NCI-H2029 treated with DMSO at 0.1 percent for 48 hours (cell line): ENCODE results near the gene DELE1.

Experiments used
- DNase-seq: peaks from one replicate; lab custom pipeline; 2025; lab: John Stamatoyannopoulos, UW

DELE1 gene

DNA sequence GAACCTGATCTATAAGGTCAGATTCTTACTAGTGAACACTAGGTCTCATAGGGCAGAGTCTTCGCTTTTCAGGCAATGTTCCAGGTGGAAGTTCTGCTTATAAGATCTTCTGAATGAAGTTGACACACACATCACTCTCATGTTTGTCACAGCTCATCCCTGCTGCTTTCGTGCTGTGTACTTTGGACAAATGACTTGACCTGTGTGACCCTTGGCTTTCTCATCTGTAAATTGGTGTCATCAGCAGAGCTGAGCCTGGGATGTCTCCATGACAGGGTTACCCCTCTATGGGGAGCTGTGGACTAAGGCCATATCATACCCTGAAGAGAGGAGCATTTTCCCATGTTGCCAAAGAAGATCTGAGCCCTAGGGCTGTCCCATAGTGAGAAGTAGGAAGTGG, 2.8 kb downstream of the DELE1 start:
- DNase-seq: no peak

- no peak for DNase-seq
These were observed 4.4 kb downstream of the DELE1 start for GRCh38 chr5:141928051-141928450.

DNA sequence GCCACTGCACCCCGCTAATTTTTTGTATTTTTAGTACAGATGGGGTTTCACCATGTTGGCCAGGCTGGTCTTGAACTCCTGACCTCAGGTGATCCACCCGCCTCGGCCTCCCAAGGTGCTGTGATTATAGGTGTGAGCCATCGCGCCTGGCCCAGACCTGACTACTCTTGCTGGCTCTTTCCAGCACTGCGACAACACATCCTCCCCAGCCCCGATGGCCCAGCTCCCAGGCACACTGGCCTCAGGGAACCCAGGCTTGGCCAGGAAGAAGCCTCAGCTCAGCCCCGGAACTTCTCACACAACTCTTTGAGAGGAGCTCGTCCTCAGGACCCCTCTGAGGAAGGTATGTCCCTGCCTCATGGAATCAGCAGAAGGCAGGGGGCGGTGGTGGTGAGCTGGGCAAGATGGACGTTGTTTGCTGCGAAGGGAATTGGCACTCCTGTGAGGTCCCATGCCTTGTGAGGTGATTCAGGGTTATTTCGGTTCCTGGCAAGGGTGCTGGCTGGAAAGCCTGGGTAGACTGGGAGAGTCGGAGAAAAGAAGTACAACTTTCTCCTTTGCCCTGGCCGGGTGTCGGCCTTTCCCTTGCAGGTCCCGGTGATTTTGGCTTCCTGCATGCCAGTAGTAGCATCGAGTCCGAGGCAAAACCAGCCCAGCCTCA, 5.9 kb downstream of the DELE1 start:
- DNase-seq: no peak

- no peak for DNase-seq
These were observed 8.0 kb downstream of the DELE1 start for GRCh38 chr5:141931694-141932093.

DNA sequence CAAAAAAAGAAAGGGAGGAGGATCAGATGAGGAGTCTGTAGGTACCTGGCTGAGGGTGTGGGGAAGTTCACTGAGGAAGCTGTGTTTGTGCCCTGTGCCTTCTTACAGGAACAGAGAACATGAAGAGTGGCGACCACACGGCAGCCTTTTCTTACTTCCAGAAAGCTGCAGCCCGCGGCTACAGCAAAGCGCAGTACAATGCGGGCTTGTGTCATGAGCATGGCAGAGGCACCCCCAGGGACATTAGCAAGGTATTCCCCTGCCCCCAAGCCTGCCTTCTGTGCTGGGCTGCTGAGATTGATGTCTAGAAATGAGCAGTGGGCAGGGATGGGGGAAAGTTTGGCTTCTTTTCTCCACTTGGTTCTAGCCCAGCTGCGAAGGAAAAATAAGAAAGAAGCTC, 9.5 kb downstream of the DELE1 start:
- no peak for DNase-seq

DNA sequence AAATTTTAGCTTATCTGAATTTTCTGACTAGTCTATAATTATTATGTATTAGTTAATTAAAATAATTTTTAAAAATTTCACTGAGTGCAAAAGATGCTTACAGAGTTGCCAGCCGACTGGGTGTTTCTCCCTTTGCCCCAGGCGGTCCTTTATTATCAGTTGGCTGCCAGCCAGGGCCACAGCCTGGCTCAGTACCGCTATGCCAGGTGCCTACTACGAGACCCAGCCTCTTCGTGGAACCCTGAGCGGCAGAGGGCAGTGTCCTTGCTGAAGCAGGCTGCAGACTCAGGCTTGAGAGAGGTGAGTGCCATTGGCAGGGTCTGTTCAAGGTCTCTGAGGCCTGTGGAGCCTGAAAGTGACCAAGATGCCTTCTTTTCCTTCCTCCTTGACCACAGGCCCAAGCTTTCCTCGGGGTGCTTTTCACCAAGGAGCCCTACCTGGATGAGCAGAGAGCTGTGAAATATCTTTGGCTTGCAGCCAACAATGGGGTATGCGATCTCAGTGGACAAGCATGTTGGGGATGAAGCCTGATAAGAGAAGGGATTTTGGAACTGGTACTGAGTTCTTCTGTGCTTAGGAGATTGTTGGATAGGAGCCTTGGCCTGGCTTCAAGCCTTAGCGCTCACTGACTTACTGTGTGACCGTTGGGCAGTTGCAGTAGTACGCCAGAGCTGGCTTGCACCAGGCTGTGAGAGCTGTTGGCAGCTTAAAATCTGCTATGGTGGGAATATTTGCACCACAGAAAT, 10.6 kb downstream of the DELE1 start:
- peak; percentile 47 for DNase-seq

GRCh38 chr5:141935538-141935937, 11.9 kb downstream of the DELE1 start:
- DNase-seq: no peak

DNA sequence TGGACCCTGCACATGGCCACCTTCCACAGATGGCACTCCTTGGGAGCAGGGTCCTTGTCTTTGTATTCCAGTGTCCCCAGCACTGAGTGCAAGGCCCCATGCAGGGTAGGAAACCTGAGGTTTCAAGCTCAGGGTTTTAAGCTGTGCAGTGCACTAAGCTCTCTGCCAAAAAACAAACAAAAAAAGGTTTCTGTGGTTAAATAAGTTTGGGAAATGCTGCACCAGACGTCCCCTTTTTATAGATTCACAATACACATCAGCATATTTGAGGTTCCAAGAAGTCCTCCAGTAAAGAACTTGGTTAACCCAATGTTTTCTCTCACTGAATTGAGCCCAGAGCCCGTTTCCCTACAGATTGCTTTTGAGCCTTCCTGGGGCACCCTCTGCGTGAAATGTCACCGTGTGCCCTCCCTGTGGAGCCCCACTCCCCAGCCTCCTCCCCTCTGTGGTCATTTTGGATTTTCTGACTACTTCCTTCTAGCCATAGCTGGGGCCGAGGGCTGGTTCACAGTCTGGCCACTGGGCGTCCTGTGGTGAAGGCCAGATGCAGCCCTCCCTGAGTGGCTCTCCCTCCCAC, 17.1 kb downstream of the DELE1 start:
- DNase-seq: no peak

DNA sequence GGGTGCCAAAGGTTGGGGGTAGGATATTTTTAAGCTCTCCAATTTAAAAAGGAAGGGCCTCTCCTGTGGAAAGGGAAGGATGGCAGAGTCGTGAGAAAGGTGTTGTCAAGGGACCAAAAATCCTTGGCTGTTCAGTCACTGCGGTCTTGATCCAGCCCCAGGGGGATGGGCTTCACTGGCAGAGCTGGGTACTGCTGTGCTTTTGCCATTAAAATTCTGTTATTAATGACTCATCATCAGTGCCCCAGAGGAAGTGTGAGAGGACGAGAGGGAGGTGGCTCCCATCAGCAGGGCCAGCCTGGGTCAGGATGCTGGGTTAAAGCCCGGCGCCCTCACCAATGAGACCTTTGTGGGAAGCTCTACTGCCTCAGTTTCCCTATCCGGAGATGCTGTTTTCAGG, 17.6 kb downstream of the DELE1 start:
- no peak for DNase-seq

- DNase-seq: no peak
These were observed 18.1 kb downstream of the DELE1 start for GRCh38 chr5:141941779-141942178.

DNA sequence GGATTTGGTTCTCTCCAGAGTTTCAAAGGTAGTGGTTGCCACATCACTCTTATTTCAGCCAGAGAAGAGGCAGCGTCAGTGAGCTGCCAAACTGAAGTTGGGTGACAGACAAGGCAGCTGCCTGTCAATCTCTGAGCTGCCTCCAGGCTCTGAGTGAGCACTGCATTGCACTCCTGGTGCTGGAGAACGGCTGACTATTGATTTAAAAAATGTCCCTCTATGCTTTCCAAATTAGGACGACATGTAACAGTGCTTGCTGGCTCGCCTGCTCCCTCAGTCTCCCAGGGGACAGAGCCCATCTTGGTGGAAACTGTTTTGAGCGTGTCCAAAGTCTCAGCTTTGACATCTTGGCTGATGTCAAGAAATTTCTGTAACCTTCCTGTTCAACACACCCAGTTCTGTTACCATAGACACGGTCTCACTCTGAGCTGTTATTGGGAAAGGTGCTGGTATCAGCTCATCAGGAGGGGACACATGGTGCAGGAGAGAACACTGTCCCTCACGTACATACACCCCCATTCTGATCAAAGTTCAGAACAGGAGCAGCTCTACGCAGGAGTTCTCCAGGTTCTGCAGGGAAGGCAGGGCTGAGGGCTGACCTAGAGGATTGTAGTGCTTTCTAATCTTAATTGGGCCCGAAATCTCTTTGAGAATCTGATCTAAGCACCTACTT, 18.6 kb downstream of the DELE1 start:
- DNase-seq: no peak

- no peak for DNase-seq
These were observed 20.4 kb downstream of the DELE1 start for GRCh38 chr5:141944076-141944475.

DNA sequence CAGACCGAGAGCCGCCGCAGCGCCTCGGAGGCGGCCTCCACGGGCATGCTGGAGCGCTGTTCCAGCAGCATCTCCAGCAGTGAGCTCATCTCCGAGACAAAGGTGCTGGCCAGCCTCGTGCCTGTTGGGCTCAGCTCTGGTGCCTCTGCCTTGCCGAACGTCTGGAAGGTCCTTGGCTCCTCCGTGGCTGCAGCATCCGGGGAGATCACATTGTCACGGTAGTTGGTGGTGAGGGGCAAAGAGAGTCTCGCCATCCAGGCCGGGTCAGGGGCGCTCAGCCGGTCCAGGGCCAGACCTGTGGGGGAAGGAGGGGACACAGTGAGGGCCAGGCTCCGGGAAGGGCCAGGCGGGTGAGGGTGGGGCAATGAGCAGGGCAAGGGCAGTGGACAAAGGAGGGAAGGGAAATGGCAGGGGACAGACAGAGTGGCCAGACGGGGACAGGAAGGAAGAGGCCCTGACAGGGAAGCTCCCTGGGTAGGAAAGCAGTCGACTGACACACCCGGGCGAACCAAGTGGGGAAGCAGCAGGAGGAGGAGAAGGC, 21.9 kb downstream of the DELE1 start:
- DNase-seq: no peak

DNA sequence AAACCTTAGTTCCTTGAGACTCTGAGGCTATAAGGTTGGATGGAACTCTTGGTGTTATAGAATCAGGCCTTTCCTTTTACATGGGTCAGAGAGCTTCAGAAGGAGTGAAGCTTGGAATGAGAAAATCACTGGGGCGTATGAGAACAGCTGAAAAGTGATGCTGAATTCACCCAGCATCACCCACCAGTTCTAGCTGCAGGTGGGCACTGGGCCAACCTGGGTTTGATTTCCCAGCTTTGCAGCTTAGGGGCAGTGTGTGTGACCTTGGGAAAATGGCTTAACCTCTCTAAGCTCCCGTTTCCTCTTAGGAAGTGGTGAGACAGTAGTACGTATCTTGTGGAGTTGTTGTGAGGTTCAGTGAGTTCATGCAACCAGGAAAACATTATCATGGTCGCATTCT, 23.6 kb downstream of the DELE1 start:
- no peak for DNase-seq

DNA sequence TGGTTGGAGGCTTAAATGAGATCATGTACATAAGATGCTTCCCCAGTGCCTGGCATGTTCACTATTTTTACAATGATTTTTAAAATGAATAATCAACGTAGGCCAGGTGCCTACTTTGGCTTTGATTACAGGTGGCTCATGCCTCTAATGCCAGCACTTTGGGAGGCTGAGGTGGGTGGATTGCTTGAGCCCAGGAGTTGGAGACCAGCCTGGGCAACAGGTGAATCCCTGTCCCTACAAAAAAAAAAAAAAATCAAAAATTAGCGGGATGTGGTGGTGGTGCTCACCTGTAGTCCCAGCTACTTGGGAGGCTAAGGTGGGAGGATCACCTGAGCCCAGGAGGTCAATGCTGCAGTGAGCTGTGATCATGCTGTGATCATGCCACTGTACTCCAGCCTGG, 25.1 kb downstream of the DELE1 start:
- DNase-seq: no peak

DNA sequence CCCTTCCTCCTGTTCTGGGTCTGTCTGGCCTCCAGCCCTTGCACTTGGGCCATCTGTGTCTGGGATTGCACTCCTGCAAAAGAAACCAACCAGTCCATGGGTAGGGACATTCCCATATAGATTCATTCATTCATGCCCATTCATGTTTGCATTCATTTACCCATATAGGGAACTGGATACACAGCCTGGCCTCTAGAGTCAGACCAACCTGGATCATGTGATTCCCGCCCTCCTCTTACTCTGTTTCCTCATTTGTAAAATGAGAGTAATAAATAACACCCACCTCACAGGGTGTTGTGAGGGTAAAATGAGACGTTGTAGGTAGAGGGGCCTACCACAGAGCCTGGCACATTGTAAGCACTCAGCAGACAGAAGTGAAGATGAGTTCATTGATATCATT, 25.8 kb downstream of the DELE1 start:
- no peak for DNase-seq

GRCh38 chr5:141950207-141951005, 26.7 kb downstream of the DELE1 start:
- no peak for DNase-seq

- no peak for DNase-seq
These were observed 27.7 kb downstream of the DELE1 start for GRCh38 chr5:141951332-141951781.

- no peak for DNase-seq
These were observed 28.3 kb downstream of the DELE1 start for GRCh38 chr5:141952020-141952419.

GRCh38 chr5:141954194-141954593, 30.5 kb downstream of the DELE1 start:
- DNase-seq: no peak

- DNase-seq: no peak
These were observed 33.8 kb downstream of the DELE1 start for GRCh38 chr5:141957367-141957996.
